Natural killer cell treated with Interleukin-12 subunit alpha and Interleukin-12 subunit beta and Interleukin-15 and Interleukin-18, amount 100 ng/mL, for 72 hours (primary cell): ENCODE data around the gene NPTXR. TPM values are rescaled to one million over a fixed set of nuclear protein-coding genes. Genes with fewer than 3 reads are reported as not detected.

Source experiments
- ATAC-seq, 2 donors: fragments of 150-1000 bp; cut with Tn5 transposase in 1 of 2; sonication (Bioruptor Pico), chemical (Tn5 transposase) in 1 of 2; 2 replicates each; pipeline ENCODE4 v1.10.0; 2021
- DNase-seq: peaks from one replicate; pipeline ENCODE4 v3.0.0; 2022; ENCODE audit warnings: low spot score
- H3K27ac Mint-ChIP-seq, 2 donors: 1 replicate in 1 of 2; 2 replicates in 1 of 2; pipeline ENCODE4 v1.8.0; 2022; ENCODE audit warnings: mixed read lengths in 2 of 2, mild to moderate bottlenecking in 1 of 2, moderate library complexity in 1 of 2
- H3K27me3 Mint-ChIP-seq, 2 donors: 1 replicate in 1 of 2; 2 replicates in 1 of 2; pipeline ENCODE4 v1.8.0; 2022; ENCODE audit warnings: mixed read lengths in 2 of 2
- H3K36me3 Mint-ChIP-seq: one replicate; pipeline ENCODE4 v1.8.0; 2022; ENCODE audit warnings: mixed read lengths
- H3K4me1 Mint-ChIP-seq, 2 donors: 1 replicate in 1 of 2; 2 replicates in 1 of 2; pipeline ENCODE4 v1.8.0; 2022; ENCODE audit warnings: low read depth in 2 of 2, mixed read lengths in 2 of 2, mild to moderate bottlenecking in 1 of 2
- H3K4me3 Mint-ChIP-seq: one replicate; pipeline ENCODE4 v1.8.0; 2022; ENCODE audit warnings: mixed read lengths
- H3K9me3 Mint-ChIP-seq: 2 replicates; pipeline ENCODE4 v1.8.0; 2022; ENCODE audit warnings: mixed read lengths
- total RNA-seq, 2 donors: library from RNA; stranded (reverse); gene quantifications; one replicate each; pipeline ENCODE4 v1.2.3, GENCODE V29; 2022

NPTXR gene
- total RNA-seq, 2 donors from 2014 or later, result 1.3 to 1.5 TPM

GRCh38 chr22:38853196-38853651 lies 9.4 kb upstream of the NPTXR start:
- no peak overlapping the region for H3K4me3 Mint-ChIP-seq
- no peak overlapping the region for H3K27ac Mint-ChIP-seq
- H3K9me3 Mint-ChIP-seq, result no peaks in the 10 kb centered on the region
- no peaks in the 10 kb centered on the region for H3K4me1 Mint-ChIP-seq
- no peak for ATAC-seq
- no peaks in the 10 kb centered on the region for H3K36me3 Mint-ChIP-seq
- peaks cover 0 to 2% of the 10 kb centered on the region in 2 donors for H3K27me3 Mint-ChIP-seq
- no peak for DNase-seq

- DNase-seq (no peak), ATAC-seq (no peak)
- Mint-ChIP-seq H3K4me3 (no peak overlapping the region), H3K27me3 (peaks cover 0 to 2% of the 10 kb centered on the region in 2 donors), H3K9me3 (no peaks in the 10 kb centered on the region), H3K27ac (no peak overlapping the region), H3K36me3 (no peaks in the 10 kb centered on the region), H3K4me1 (no peaks in the 10 kb centered on the region)
Observed at GRCh38 chr22:38852522-38852921, 8.7 kb upstream of the NPTXR start.

- DNase-seq (no peak), ATAC-seq (no peak)
- Mint-ChIP-seq H3K4me1 (no peaks in the 10 kb centered on the region), H3K27me3 (peaks cover 5 to 8% of the 10 kb centered on the region in 2 donors), H3K36me3 (no peaks in the 10 kb centered on the region), H3K9me3 (no peaks in the 10 kb centered on the region), H3K27ac (no peak overlapping the region), H3K4me3 (no peak overlapping the region)
Observed at GRCh38 chr22:38850941-38851849, 7.4 kb upstream of the NPTXR start.

- H3K27me3 Mint-ChIP-seq, result peaks cover 5 to 8% of the 10 kb centered on the region in 2 donors
Observed at GRCh38 chr22:38850399-38850798, 6.6 kb upstream of the NPTXR start.

GRCh38 chr22:38849811-38850210 lies 6.0 kb upstream of the NPTXR start:
- DNase-seq (no peak), ATAC-seq (no peak)
- H3K27me3 Mint-ChIP-seq, result peaks cover 5 to 8% of the 10 kb centered on the region in 2 donors
- H3K4me1 Mint-ChIP-seq, result no peaks in the 10 kb centered on the region
- no peaks in the 10 kb centered on the region for H3K36me3 Mint-ChIP-seq
- H3K9me3 Mint-ChIP-seq, result no peaks in the 10 kb centered on the region
- H3K4me3 Mint-ChIP-seq, result no peak overlapping the region
- H3K27ac Mint-ChIP-seq, result no peak overlapping the region

More at GRCh38 chr22:38850399-38850798, 6.6 kb upstream of the NPTXR start:
- H3K4me1 Mint-ChIP-seq, result no peaks in the 10 kb centered on the region
- H3K9me3 Mint-ChIP-seq, result no peaks in the 10 kb centered on the region
- H3K27ac Mint-ChIP-seq, result no peak overlapping the region
- ATAC-seq (no peak), DNase-seq (no peak)
- no peaks in the 10 kb centered on the region for H3K36me3 Mint-ChIP-seq
- no peak overlapping the region for H3K4me3 Mint-ChIP-seq

- Mint-ChIP-seq H3K27me3 (peaks cover 13 to 16% of the 10 kb centered on the region in 2 donors), H3K36me3 (no peaks in the 10 kb centered on the region), H3K4me1 (peaks cover 0 to 11% of the 10 kb centered on the region in 2 donors), H3K27ac (no peak overlapping the region), H3K4me3 (no peak overlapping the region), H3K9me3 (no peaks in the 10 kb centered on the region)
- ATAC-seq (no peak), DNase-seq (no peak)
Observed at GRCh38 chr22:38846412-38846811, 2.6 kb upstream of the NPTXR start.

- H3K36me3 Mint-ChIP-seq, result no peaks in the 10 kb centered on the region
- DNase-seq (no peak), ATAC-seq (no peak)
- H3K27ac Mint-ChIP-seq, result no peak overlapping the region
- H3K9me3 Mint-ChIP-seq, result no peaks in the 10 kb centered on the region
- peak overlapping the region; percentile 48 for H3K4me3 Mint-ChIP-seq
- H3K27me3 Mint-ChIP-seq, result peaks cover 19 to 20% of the 10 kb centered on the region in 2 donors
- peaks cover 0 to 17% of the 10 kb centered on the region in 2 donors for H3K4me1 Mint-ChIP-seq
Observed at GRCh38 chr22:38845004-38845740, 1.3 kb upstream of the NPTXR start.

GRCh38 chr22:38844315-38845003 lies 631 bp upstream of the NPTXR start:
- ATAC-seq (no peak), DNase-seq (no peak)
- Mint-ChIP-seq H3K36me3 (no peaks in the 10 kb centered on the region), H3K27me3 (peaks cover 25 to 27% of the 10 kb centered on the region in 2 donors), H3K9me3 (no peaks in the 10 kb centered on the region), H3K4me3 (peak overlapping the region; percentile 64), H3K27ac (no peak overlapping the region), H3K4me1 (peaks cover 0 to 20% of the 10 kb centered on the region in 2 donors)

- DNase-seq (peak; percentile 70), ATAC-seq (peak; percentile 86 to 90)
- no peaks in the 10 kb centered on the region for H3K9me3 Mint-ChIP-seq
- no peak overlapping the region for H3K4me3 Mint-ChIP-seq
- peaks cover 0 to 20% of the 10 kb centered on the region in 2 donors for H3K4me1 Mint-ChIP-seq
- no peak overlapping the region for H3K27ac Mint-ChIP-seq
- H3K27me3 Mint-ChIP-seq, result peaks cover 23 to 27% of the 10 kb centered on the region in 2 donors
- no peaks in the 10 kb centered on the region for H3K36me3 Mint-ChIP-seq
Observed at GRCh38 chr22:38843201-38843656, 599 bp downstream of the NPTXR start.

- H3K27ac Mint-ChIP-seq, result peak overlapping the region; percentile 19 to 63
- peaks cover 23 to 27% of the 10 kb centered on the region in 2 donors for H3K27me3 Mint-ChIP-seq
- peaks cover 0 to 20% of the 10 kb centered on the region in 2 donors for H3K4me1 Mint-ChIP-seq
Observed at GRCh38 chr22:38842512-38843200, 1.2 kb downstream of the NPTXR start.

GRCh38 chr22:38841635-38842034 lies 2.2 kb downstream of the NPTXR start:
- peaks cover 0 to 20% of the 10 kb centered on the region in 2 donors for H3K4me1 Mint-ChIP-seq
- DNase-seq, result no peak
- H3K27me3 Mint-ChIP-seq, result peaks cover 17 to 25% of the 10 kb centered on the region in 2 donors
- H3K4me3 Mint-ChIP-seq, result no peak overlapping the region
- no peaks in the 10 kb centered on the region for H3K36me3 Mint-ChIP-seq
- no peaks in the 10 kb centered on the region for H3K9me3 Mint-ChIP-seq
- ATAC-seq, result no peak
- H3K27ac Mint-ChIP-seq, result no peak overlapping the region

More at GRCh38 chr22:38842512-38843200, 1.2 kb downstream of the NPTXR start:
- Mint-ChIP-seq H3K36me3 (no peaks in the 10 kb centered on the region), H3K9me3 (no peaks in the 10 kb centered on the region), H3K4me3 (peak overlapping the region; percentile 80)
- ATAC-seq, result no peak
- DNase-seq, result no peak

GRCh38 chr22:38841211-38841610 lies 2.6 kb downstream of the NPTXR start:
- DNase-seq, result no peak
- ATAC-seq, result no peak
- peaks cover 0 to 20% of the 10 kb centered on the region in 2 donors for H3K4me1 Mint-ChIP-seq
- H3K27me3 Mint-ChIP-seq, result peaks cover 16 to 22% of the 10 kb centered on the region in 2 donors
- H3K4me3 Mint-ChIP-seq, result no peak overlapping the region
- no peak overlapping the region for H3K27ac Mint-ChIP-seq
- no peaks in the 10 kb centered on the region for H3K36me3 Mint-ChIP-seq
- no peaks in the 10 kb centered on the region for H3K9me3 Mint-ChIP-seq

- H3K36me3 Mint-ChIP-seq, result no peaks in the 10 kb centered on the region
- H3K9me3 Mint-ChIP-seq, result no peaks in the 10 kb centered on the region
- H3K27me3 Mint-ChIP-seq, result peaks cover 16 to 22% of the 10 kb centered on the region in 2 donors
- peaks cover 0 to 20% of the 10 kb centered on the region in 2 donors for H3K4me1 Mint-ChIP-seq
- no peak for ATAC-seq
- no peak overlapping the region for H3K27ac Mint-ChIP-seq
- DNase-seq, result no peak
- no peak overlapping the region for H3K4me3 Mint-ChIP-seq
Observed at GRCh38 chr22:38840129-38840528, 3.7 kb downstream of the NPTXR start.
